GM12878 (cell line): Measurements from ENCODE around the gene IFI27L1.

ENCODE experiments used
- GABPA ChIP-seq: IDR thresholded peaks from 2 replicates; pipeline ENCODE4 v1.6.1; 2014; ENCODE audit warnings: antibody characterized with exemption, low read depth, mild to moderate bottlenecking, inconsistent platforms
- POLR2A ChIP-seq: IDR thresholded peaks from 2 replicates; pipeline ENCODE4 v1.6.1; 2011; ENCODE audit warnings: low read depth, mild to moderate bottlenecking, low read length
- POLR2AphosphoS5 ChIP-seq: IDR thresholded peaks from 2 replicates; pipeline ENCODE4 v1.6.1; 2011; ENCODE audit warnings: mild to moderate bottlenecking, low read length, inconsistent platforms
- SIX5 ChIP-seq: IDR thresholded peaks from 2 replicates; pipeline ENCODE4 v1.6.1; 2011; ENCODE audit warnings: mild to moderate bottlenecking, low read depth, low read length, moderate library complexity; ENCODE audit not compliant: severe bottlenecking
- TAF1 ChIP-seq: IDR thresholded peaks from 2 replicates; pipeline ENCODE4 v1.6.1; 2011; ENCODE audit warnings: mild to moderate bottlenecking, low read depth, low read length, borderline replicate concordance
- TF ChIP-seq, protein P1 (sequence below): IDR thresholded peaks from 2 replicates; pipeline ENCODE4 v1.6.1; 2012; ENCODE audit warnings: low read depth, low read length, improper control_type of control experiment
- TF ChIP-seq, protein P2 (sequence below), 3 experiments: IDR thresholded peaks in 2 of 3; conservative IDR thresholded peaks in 1 of 3; 2 replicates each; pipeline ENCODE4 v1.5.1; 2011; ENCODE audit warnings: low read depth in 3 of 3, low read length in 3 of 3, mild to moderate bottlenecking in 3 of 3, control low read depth in 2 of 3, moderate library complexity in 2 of 3, inconsistent platforms in 1 of 3, mixed read lengths in 1 of 3; ENCODE audit not compliant: control insufficient read depth in 2 of 3, insufficient read depth in 1 of 3; ENCODE audit errors: extremely low read depth in 1 of 3
- TF ChIP-seq, protein P3 (sequence below): fragments of 450-650 bp; IDR thresholded peaks from 2 replicates; pipeline ENCODE4 v1.6.1; 2017; ENCODE audit warnings: mild to moderate bottlenecking

DNA sequence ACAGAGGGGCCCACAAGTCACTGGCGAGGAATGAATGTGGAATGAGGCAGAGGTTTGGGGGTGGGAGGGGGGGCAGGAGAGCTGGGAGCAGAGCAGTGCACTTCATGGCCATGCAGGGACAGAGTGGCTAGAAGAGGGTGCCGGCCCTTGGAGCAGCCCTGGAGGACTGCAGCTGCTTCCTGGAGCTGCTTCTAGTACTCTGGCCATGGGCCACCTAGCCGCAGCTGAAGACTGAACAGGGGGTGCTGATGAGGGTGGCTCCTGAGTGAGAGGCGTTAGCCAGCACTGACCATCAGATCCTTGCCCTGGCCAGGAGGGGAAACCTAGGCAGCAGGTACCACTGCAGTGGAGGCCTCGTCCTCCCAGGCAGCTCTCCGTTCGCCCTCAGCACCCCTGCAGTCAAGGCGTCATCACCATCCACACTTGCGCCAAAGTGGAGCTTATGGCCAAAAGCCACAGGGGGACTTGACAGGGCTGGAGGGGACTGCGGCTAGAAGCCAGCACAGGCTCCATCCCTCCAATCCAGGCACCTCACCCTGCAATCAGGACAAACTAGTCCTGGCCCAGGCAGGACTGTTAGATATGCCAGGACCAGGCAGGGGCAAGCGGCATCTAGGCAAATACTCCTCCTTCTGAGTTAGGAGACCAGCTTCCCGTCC lies 38.5 kb upstream of the IFI27L1 start:
- TF ChIP-seq GABPA: no peak
- no peak for TF ChIP-seq TAF1
- no peak for TF ChIP-seq POLR2A
- no peak for TF ChIP-seq POLR2AphosphoS5
- TF ChIP-seq, protein P1, sequence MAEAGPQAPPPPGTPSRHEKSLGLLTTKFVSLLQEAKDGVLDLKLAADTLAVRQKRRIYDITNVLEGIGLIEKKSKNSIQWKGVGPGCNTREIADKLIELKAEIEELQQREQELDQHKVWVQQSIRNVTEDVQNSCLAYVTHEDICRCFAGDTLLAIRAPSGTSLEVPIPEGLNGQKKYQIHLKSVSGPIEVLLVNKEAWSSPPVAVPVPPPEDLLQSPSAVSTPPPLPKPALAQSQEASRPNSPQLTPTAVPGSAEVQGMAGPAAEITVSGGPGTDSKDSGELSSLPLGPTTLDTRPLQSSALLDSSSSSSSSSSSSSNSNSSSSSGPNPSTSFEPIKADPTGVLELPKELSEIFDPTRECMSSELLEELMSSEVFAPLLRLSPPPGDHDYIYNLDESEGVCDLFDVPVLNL: no peak
- TF ChIP-seq SIX5: no peak
- TF ChIP-seq, protein P2, sequence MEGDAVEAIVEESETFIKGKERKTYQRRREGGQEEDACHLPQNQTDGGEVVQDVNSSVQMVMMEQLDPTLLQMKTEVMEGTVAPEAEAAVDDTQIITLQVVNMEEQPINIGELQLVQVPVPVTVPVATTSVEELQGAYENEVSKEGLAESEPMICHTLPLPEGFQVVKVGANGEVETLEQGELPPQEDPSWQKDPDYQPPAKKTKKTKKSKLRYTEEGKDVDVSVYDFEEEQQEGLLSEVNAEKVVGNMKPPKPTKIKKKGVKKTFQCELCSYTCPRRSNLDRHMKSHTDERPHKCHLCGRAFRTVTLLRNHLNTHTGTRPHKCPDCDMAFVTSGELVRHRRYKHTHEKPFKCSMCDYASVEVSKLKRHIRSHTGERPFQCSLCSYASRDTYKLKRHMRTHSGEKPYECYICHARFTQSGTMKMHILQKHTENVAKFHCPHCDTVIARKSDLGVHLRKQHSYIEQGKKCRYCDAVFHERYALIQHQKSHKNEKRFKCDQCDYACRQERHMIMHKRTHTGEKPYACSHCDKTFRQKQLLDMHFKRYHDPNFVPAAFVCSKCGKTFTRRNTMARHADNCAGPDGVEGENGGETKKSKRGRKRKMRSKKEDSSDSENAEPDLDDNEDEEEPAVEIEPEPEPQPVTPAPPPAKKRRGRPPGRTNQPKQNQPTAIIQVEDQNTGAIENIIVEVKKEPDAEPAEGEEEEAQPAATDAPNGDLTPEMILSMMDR (IDR thresholded peaks at IDR 0.05 in 2 of 3, conservative IDR thresholded peaks at IDR 0.05 in 1 of 3; ENCODE audit: control insufficient read depth in 2 of 3, extremely low read depth in 1 of 3, insufficient read depth in 1 of 3, low read depth in 3 of 3, low read length in 3 of 3): no peak
- TF ChIP-seq, protein P3, sequence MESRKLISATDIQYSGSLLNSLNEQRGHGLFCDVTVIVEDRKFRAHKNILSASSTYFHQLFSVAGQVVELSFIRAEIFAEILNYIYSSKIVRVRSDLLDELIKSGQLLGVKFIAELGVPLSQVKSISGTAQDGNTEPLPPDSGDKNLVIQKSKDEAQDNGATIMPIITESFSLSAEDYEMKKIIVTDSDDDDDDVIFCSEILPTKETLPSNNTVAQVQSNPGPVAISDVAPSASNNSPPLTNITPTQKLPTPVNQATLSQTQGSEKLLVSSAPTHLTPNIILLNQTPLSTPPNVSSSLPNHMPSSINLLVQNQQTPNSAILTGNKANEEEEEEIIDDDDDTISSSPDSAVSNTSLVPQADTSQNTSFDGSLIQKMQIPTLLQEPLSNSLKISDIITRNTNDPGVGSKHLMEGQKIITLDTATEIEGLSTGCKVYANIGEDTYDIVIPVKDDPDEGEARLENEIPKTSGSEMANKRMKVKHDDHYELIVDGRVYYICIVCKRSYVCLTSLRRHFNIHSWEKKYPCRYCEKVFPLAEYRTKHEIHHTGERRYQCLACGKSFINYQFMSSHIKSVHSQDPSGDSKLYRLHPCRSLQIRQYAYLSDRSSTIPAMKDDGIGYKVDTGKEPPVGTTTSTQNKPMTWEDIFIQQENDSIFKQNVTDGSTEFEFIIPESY: no peak
